IPS-11a (cell line): ENCODE results near the gene AEBP2.
A peak's percentile ranks its signal among the peaks of the same experiment; 100 is the strongest.
"Not testable (repeated sequence)": the region's sequence is repeated elsewhere in the genome, so short reads cannot be mapped to it uniquely, and the experiment has no call there.

Experiments
- H3K4me3 ChIP-seq: one replicate; pipeline ENCODE4 v1.5.1; 2013; ENCODE audit warnings: low read depth, low read length, control low read depth

The AEBP2 gene, protein sequence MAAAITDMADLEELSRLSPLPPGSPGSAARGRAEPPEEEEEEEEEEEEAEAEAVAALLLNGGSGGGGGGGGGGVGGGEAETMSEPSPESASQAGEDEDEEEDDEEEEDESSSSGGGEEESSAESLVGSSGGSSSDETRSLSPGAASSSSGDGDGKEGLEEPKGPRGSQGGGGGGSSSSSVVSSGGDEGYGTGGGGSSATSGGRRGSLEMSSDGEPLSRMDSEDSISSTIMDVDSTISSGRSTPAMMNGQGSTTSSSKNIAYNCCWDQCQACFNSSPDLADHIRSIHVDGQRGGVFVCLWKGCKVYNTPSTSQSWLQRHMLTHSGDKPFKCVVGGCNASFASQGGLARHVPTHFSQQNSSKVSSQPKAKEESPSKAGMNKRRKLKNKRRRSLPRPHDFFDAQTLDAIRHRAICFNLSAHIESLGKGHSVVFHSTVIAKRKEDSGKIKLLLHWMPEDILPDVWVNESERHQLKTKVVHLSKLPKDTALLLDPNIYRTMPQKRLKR

DNA sequence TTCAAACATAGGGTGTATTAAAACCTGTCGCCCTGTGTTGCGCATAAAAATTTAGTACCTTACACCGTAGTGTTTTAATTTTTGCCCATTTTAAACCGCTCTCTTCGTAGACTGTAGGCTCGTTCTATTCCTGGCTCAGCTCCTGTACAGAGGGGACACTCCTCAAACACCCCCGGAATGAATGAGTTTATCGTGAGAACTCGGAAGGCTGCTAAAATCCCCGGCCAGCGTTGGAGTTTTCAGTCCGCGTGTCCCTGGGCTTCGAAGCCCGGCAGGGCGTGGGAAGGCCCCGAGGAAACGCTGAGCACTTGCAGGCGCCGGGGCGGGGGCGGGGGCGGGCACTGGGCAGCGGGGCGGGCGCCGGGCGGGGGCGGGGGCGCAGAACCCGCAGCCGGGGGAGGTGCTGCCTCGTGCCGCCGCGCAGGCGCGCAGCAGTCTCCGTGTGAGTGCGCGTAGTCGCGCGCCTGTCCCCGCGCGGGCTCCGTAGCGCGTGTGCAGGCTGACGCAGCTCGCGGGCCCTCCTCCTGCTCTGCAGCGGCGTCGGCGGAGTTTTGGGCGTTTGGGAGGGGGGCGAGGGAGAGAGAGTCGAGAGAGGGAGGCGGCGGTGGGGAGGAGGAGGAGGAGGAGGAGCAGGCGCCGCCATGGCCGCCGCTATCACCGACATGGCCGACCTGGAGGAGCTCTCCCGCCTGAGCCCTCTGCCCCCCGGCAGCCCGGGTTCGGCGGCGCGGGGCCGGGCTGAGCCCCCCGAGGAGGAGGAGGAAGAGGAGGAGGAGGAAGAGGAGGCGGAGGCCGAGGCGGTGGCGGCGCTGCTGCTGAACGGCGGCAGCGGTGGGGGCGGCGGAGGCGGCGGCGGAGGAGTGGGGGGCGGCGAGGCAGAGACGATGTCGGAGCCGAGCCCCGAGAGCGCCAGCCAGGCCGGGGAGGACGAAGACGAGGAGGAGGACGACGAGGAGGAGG lies at the start of gene AEBP2:
Gene AEBP2, plus strand, starts transcription at position 434 of the 960 bp plus-strand sequence. Its CDS starts 208 bp downstream, at position 642.
- peak within 1 kb of the TSS; percentile 85 for H3K4me3 ChIP-seq

DNA sequence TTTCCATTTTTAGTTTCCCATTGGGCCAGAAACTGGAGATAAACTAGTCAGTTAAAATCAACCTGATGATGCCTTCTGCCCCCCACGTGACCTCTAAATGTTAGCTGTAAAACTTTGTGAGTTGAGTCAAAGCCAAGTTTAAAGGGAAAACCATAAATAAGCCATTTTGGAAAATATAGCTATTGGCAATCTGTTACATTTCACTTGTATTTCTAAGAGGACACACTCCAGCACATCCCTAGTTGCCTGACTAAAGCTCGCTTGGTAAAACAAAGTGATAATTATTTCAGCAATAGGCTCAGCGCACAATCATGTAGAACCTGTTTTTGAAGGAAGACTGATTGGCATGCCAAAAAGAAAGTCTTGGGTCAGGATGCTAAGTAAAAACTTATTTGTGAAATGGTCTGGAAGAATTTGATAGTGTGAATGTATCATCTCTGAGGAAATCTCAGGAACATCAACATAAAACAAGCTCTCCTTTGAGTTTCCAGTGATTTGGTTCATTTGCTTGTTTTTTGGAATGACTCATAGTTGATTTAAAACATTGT lies 49.2 kb upstream of the AEBP2 start:
- no peak overlapping the region for H3K4me3 ChIP-seq

DNA sequence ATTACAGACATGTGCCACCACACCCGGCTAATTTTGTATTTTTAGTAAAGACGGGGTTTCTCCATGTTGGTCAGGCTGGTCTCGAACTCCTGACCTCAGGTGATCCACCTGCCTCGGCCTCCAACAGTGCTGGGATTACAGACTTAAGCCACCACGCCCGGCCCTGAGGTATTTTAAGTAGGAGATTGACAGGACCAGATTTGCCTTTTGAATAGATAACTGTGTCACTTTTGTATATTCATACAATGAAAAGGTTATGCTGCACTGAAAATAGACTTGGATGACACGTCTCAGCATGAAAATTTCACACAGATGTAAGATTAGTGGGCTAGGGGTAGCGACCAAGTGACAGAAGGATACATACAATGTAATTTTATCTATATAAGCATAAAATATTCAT lies 46.6 kb upstream of the AEBP2 start:
- not testable (repeated sequence) for H3K4me3 ChIP-seq

DNA sequence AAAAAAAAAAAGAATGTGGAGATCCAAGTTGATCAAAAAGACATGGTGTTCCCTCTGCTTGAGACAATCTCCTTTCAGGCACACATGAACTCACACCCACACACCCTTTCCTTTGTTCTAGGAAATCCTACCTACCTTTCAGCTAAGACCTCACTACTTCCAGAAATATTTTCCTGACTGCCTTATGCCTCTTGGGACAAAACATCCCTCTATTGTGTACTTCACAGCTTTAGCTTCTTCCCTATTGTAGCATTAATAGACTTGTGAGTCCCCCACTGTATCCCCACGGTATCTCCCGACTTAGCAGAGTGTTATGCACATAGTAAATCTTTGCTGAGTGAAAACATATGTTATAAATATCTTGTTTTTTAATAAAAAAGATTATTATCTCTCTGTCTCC lies 44.9 kb upstream of the AEBP2 start:
- no peak overlapping the region for H3K4me3 ChIP-seq

DNA sequence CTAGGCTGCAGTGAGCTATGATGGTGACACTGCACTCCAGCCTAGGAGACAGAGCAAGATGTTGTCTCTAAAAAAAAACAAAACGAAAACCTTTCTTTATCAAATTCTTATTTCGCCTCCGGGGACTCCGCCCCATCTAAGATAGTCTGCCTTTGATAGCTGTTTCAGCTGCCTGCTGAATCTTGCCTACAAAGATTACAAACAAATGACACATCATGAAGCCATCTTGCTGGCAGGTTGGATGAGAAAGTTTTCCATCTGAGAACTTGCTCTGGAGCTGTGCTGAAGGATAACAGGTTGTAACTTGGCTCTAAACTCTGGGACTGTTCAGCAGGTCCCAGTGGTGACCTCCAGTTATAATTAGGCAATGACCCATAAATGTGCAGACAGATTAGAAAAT lies 41.8 kb upstream of the AEBP2 start:
- H3K4me3 ChIP-seq: no peak overlapping the region

DNA sequence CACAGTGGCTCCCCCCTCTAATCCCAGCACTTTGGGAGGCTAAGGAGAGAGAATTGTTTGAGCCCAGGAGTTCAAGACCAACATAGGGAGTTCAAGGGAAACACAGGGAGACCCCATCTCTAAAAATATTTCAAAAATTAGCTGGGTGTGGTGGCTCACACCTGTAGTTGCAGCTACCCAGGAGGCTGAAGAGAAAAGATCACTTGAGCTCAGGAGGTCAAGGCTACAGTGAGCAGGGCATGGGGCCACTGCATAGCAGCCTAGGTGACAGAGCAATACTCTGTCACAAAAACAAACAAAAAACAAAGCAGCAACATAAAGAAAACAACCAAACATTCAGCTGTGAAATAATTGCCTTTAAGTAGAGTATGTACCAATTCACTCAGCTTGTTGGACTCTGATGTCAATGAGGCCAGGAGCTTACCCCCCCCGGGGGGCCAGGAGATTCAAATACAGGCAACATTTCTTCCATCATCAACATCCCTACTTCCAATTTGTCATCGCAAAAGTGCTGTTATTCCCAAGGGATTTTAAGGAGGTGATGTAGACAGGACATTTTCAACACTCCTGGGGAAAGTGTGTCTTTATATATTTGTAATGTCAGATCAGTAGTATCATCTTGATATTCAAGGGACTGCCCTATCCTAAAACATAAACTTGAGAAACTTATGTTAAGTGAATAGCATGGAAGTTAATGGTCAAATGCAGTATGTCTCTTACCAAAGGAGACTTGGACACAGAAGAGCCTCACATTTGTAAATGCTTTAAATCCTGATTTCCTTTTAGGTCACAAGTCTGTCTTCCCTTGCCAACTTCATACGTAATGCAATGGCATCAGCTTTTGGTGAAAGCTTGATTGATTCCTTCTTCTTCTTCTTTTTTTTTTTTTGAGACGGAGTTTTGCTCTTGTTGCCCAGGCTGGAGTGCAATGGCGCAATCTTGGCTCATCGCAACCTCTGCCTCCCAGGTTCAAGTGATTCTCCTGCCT lies 40.6 kb upstream of the AEBP2 start:
- H3K4me3 ChIP-seq: no peak overlapping the region

DNA sequence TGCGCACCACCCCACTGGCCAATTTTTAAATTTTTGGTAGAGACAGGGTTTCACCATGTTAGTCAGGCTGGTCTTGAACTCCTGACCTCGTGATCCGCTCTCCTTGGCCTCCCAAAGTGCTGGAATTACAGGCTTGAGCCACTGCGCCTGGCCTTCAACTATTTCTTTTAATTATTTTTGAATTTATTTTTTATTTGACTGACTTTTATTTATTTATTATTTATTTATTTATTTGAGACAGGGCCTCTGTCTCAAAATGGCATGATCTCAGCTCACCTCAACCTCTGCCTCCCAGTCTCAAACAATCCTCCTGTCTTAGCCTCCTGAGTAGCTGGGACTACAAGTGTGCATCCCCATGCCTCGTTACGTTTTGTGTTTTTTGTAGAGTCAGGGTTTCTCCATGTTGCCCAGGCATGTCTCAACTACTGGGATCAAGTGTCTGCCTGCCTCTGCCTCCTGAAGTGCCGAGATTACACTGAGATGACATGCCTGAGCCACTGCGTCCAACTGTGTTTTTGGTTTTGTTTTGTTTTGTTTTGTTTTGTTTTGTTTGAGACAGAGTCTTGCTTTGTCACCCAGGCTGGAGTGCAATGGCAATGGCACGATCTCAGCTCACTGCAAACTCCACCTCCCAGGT lies 38.5 kb upstream of the AEBP2 start:
- not testable (repeated sequence) for H3K4me3 ChIP-seq

DNA sequence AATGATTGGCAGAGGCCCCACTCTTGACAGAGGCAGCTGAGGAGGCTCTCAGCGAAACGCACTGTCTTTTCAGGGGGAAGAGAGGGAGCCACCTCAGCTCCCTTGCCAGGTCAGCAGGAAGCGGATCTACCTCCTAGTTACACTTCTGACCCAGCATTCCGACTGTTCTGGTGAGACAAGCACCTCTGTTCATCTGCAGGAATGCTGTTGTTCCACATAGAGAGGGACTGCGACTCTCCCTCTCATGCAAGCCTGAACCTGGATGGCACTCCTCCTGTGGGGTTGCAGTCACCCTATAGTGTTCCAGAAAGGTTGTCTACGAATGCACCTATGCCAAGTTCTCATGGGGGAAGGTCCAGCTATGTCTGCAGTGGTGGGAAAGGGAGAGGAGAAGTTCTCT lies 37.1 kb upstream of the AEBP2 start:
- H3K4me3 ChIP-seq: no peak overlapping the region

DNA sequence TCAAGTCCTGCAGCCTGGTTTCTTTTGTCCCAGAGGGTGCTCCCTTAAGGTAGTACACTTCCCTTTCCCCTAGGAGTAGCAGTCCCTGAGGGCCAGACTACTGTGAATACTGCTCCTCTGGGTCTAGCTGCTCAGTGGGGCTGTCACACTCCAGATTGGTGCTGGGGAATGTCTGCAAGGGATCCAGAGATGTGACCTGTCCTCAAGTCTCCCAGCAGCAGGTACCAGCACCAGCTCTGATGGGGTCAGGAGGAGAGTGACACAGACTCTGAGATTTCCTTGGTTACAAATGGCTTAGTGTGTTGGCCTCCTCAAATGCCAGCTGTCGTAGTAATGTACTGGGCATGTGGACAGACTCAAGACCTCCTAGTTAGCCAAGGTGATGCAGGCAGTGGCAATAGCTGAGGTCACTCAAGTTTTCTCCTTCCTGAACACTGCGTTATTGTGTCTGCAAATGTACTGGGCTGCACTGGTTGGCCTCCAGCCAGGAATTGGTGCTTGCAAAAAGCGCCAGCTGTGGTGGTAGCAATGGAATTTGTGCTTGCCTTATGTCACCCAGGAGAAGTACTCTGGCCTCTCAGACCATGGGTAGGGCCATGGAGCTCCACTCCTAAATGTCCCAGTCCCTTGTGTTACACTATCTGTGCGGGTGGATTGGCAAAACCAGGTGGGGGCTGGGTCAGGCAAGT lies 36.4 kb upstream of the AEBP2 start:
- no peak overlapping the region for H3K4me3 ChIP-seq

DNA sequence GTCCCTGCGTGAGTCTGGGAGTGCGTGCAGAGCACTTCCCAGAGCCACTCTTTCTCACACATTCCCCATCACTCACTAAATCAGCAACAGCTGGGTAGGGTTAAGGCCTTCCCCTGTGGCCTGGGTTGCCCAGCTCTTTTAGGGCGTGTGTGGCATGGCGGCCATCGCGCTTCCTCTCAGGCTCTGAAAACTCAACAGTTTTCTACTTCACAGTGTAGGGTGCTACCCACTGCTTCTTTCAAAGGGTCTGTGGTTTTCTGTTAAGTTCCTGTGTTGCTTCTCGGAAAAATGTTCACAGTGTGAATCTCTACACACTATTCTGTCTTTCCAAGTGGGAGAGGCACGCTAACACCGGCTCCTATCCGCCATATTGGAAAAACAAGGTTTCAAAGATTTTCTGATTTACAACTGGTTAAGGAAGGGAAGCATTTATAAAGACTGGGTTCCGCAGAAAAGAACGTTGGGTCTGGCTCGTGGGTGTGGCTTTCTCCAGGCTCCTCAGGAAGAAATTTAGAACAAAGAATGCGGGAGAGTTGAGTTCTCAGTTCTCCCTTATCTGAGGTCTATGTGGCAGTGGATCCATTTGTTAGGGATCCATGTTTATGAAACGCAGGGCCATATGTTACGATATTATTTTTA lies 34.9 kb upstream of the AEBP2 start:
- no peak overlapping the region for H3K4me3 ChIP-seq

DNA sequence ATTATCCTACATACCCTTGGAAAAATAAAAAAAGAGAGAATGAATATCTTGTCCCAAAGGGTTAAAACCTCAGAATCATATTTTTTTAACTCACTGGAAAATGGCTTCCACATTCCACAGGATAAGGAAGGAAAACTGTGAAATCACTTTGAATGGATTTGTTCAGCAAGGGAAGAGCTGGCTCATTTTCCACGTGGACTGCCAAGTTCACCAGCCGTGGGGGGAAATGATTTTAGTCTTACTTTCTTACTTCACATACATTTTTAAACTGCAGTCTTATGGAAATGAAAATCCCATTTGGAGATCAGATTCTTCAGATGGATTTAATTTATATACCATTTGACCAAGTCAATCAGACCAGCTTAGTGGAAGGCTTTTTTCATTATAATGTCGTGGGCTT lies 29.9 kb upstream of the AEBP2 start:
- no peak overlapping the region for H3K4me3 ChIP-seq

DNA sequence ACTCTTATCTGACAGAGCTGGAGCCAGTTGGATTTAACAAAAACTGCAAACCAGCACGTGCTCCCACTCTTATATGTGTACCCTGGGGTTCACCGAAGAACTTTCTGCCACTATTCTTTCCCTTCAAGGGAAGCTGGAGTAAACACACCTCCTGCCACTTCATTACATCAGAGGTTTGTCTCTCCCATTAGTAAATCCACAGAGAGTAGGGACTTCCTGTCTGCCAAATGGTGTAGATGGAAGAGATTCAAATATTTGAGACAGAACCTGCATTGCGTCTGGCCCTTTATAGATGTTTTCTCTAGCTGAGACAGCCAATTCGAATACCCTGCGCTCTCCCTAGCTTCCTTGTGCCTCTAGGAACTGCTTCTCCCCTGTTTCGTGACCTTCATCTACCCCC lies 29.1 kb upstream of the AEBP2 start:
- H3K4me3 ChIP-seq: no peak overlapping the region

DNA sequence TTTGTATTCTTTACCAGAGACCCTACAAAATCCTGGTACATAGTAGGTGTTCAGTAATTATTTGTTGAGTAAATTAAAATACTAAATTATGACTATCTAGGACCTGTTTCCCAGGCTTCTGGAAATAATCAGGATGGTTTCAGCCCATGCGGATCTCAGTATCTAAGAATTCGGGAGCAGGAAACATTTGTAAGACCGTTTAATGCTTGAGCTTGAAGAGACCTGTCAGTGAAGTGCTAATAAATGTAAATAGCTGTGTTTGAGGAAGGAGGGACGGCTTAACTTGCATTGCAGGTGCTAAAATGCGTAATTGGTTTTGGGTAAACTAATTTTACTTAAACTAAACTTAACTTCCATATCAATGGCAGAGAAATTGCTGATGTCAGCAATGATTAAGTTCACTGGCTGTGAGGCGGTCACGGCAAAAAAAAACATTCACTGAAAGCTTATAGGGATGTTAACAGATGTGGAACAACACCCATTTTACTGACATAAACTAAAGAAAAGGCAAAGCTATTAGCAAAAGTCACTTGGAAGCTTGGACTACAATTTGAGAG lies 28.6 kb upstream of the AEBP2 start:
- no peak overlapping the region for H3K4me3 ChIP-seq

DNA sequence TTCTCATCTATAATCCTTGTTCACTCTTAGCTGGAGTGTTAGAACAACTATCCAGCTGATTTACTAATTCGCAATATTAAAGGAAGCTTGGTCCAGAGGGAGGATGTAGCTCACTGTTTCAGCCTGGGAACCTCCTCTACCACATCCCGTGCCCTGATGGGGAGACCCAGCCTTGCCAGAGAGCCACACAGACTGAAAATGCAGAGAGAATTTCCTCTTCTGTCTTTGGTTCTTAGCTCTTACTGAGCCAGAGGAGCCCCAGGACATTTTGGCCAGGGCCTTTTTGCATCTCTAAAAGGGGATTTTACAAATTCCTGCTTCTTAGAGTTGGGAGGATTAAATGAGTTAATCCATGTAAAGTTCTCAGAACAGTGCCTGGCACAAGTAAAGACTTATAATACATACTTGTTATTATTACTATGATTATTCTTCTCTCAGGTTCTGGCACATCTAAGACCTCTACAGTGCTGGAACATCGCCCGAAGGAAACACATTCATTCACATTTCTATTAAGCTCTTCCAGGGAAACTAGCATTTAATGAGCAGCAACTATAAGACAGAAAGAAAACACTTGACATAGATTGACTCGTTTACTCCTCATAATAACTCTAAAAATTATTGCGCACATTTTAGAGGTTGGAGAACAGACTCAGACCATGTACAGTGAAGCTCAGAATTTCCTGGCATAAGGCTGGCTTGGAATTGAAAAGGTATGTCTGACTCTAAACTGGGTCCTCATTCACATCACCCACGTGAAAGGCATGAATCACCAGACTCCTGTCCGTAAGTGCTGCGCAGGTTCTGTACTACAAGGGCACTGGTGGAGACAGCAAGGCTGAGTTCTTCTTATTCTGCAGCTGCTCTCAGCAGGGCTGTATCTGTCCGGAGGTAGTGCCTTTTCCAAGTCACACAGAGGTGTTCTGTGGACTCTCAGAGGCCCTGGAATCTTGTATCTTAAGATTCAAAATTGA lies 27.8 kb upstream of the AEBP2 start:
- no peak overlapping the region for H3K4me3 ChIP-seq

DNA sequence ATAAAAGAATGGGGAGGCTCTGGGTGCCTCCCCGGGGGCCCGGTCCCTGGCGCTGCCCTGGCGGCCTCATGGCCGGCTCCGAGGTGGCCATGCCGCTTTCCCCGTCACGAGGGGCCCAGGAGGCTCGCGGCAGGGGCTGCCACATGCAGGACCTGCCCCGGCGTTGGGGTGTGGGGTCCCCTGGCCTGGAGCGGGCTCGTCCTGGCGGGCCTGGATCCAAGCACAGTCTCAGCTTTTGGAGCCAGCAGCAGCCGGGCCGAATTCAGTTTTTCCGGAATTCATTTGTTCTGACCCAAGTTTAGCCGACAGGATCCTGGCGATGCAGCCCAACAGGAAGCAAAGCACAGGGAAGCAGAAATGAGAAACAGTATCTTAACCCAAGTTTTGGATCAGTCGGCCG lies 26.4 kb upstream of the AEBP2 start:
- no peak overlapping the region for H3K4me3 ChIP-seq

DNA sequence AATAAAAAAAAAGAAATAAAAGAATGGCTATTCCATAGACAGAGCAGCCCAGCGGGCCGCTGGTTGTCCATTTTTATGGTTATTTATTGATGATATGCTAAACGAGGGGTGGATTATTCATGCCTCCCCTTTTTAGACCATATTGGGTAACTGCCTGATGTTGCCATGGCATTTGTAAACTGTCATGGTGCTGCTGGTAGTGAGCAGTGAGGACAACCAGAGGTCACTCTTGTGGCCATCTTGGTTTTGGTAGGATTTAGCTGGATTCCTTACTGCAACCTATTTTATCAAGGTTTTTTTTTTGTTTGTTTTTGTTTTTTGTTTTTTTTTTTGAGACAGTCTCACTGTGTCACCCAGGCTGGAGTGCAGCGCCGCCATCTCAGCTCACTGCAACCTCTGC lies 25.7 kb upstream of the AEBP2 start:
- H3K4me3 ChIP-seq: not testable (repeated sequence)

DNA sequence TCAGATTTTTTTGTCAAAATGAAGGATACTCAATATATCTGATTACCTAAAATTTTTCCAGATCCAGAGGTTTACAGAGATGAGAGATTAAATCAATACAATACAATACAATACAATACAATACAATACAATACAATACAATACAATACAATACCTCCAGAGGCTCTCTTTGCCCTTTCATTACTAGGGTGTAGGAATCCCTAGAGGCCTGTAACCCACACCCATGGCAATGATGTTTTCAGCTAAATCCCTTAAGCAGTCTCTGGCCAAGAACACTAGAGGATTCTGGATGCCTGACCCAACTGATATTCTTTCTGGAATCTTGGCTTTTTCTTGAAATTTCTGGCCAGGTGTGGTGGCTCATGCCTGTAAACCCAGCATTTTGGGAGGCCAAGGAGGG lies 23.7 kb upstream of the AEBP2 start:
- H3K4me3 ChIP-seq: no peak overlapping the region
